ENCODE results near the gene ITGBL1. TPM values are rescaled to one million over a fixed set of nuclear protein-coding genes. Genes with fewer than 3 reads are reported as not detected.

The ITGBL1 gene
- total RNA-seq, 1 experiment from 2014 or later: not detected

GRCh38 chr13:101499406-101499805, 46.9 kb downstream of the ITGBL1 start:
- BruUV-seq (replicated peaks): no TSS peak
- TF ChIP-seq CTCF (IDR thresholded peaks at IDR 0.05; ENCODE audit: unreplicated experiment): no peak

GRCh38 chr13:101502618-101503017, 50.1 kb downstream of the ITGBL1 start:
- intact Hi-C loops (cut with micrococcal nuclease): no loop called here
- ChIA-PET POLR2A (no interaction called here), CTCF (no interaction called here)
- no peak for DNase-seq (ENCODE audit: unreplicated experiment)
- no TSS peak for BruUV-seq (replicated peaks)
- TF ChIP-seq CTCF (IDR thresholded peaks at IDR 0.05; ENCODE audit: unreplicated experiment): no peak
- H3K36me3 Mint-ChIP-seq (ENCODE audit: insufficient read depth, unreplicated experiment): no peaks in the 10 kb centered on the region
- H3K27ac Mint-ChIP-seq (ENCODE audit: low read depth, unreplicated experiment): no peak overlapping the region
- no peak overlapping the region for H3K4me3 Mint-ChIP-seq (ENCODE audit: unreplicated experiment)
- no peaks in the 10 kb centered on the region for H3K9me3 Mint-ChIP-seq (ENCODE audit: unreplicated experiment)
- H3K27me3 Mint-ChIP-seq (ENCODE audit: insufficient read depth, unreplicated experiment): no peaks in the 10 kb centered on the region
- no peaks in the 10 kb centered on the region for H3K4me1 Mint-ChIP-seq (ENCODE audit: insufficient read depth, unreplicated experiment)

More at GRCh38 chr13:101499406-101499805, 46.9 kb downstream of the ITGBL1 start:
- POLR2A ChIA-PET: no interaction called here
- H3K27ac Mint-ChIP-seq (ENCODE audit: low read depth, unreplicated experiment): no peak overlapping the region
- intact Hi-C loops (cut with micrococcal nuclease): no loop called here
- no peak overlapping the region for H3K4me3 Mint-ChIP-seq (ENCODE audit: unreplicated experiment)
- H3K27me3 Mint-ChIP-seq (ENCODE audit: insufficient read depth, unreplicated experiment): no peaks in the 10 kb centered on the region
- no peaks in the 10 kb centered on the region for H3K9me3 Mint-ChIP-seq (ENCODE audit: unreplicated experiment)
- no peaks in the 10 kb centered on the region for H3K4me1 Mint-ChIP-seq (ENCODE audit: insufficient read depth, unreplicated experiment)
- no peak for DNase-seq (ENCODE audit: unreplicated experiment)
- H3K36me3 Mint-ChIP-seq (ENCODE audit: insufficient read depth, unreplicated experiment): no peaks in the 10 kb centered on the region
- CTCF ChIA-PET: interaction anchor here (0.6 kb wide), 1 partner anchor 256 kb away, joined by 3 read pairs; no protein-coding TSS in a partner anchor

- ChIA-PET CTCF (interaction anchor here (3.3 kb wide), 1 partner anchor 246 kb away, joined by 20 read pairs; no protein-coding TSS in a partner anchor), POLR2A (no interaction called here)
- Mint-ChIP-seq H3K4me1 (ENCODE audit: insufficient read depth, unreplicated experiment) (peaks cover 16% of the 10 kb centered on the region), H3K36me3 (ENCODE audit: insufficient read depth, unreplicated experiment) (no peaks in the 10 kb centered on the region), H3K27me3 (ENCODE audit: insufficient read depth, unreplicated experiment) (no peaks in the 10 kb centered on the region), H3K4me3 (ENCODE audit: unreplicated experiment) (no peak overlapping the region), H3K9me3 (ENCODE audit: unreplicated experiment) (no peaks in the 10 kb centered on the region), H3K27ac (ENCODE audit: low read depth, unreplicated experiment) (no peak overlapping the region)
- no TSS peak for BruUV-seq (replicated peaks)
- DNase-seq (ENCODE audit: unreplicated experiment): no peak
- intact Hi-C loops (cut with micrococcal nuclease): no loop called here
- TF ChIP-seq CTCF (IDR thresholded peaks at IDR 0.05; ENCODE audit: unreplicated experiment): no peak
These were observed 58.7 kb downstream of the ITGBL1 start for GRCh38 chr13:101511161-101511560.

GRCh38 chr13:101511766-101512165, 59.3 kb downstream of the ITGBL1 start:
- Mint-ChIP-seq H3K27ac (ENCODE audit: low read depth, unreplicated experiment) (no peak overlapping the region), H3K4me3 (ENCODE audit: unreplicated experiment) (no peak overlapping the region), H3K36me3 (ENCODE audit: insufficient read depth, unreplicated experiment) (no peaks in the 10 kb centered on the region), H3K9me3 (ENCODE audit: unreplicated experiment) (no peaks in the 10 kb centered on the region), H3K27me3 (ENCODE audit: insufficient read depth, unreplicated experiment) (no peaks in the 10 kb centered on the region), H3K4me1 (ENCODE audit: insufficient read depth, unreplicated experiment) (peaks cover 16% of the 10 kb centered on the region)
- CTCF ChIA-PET: interaction anchor here (0.9 to 3.3 kb wide), 2 partner anchors 246 to 367 kb away, joined by 4 to 20 read pairs; no protein-coding TSS in a partner anchor
- no TSS peak for BruUV-seq (replicated peaks)
- intact Hi-C loops (cut with micrococcal nuclease): no loop called here
- no peak for TF ChIP-seq CTCF (IDR thresholded peaks at IDR 0.05; ENCODE audit: unreplicated experiment)
- POLR2A ChIA-PET: no interaction called here
- no peak for DNase-seq (ENCODE audit: unreplicated experiment)
